ENCODE data around the gene FOXL2.
A peak's percentile ranks its signal among the peaks of the same experiment; 100 is the strongest.

The FOXL2 gene

GRCh38 chr3:138935863-138936740 lies 10.8 kb downstream of the FOXL2 start:
- no peaks in the 10 kb centered on the region for H3K4me1 ChIP-seq (ENCODE audit: insufficient read depth, low read length, poor library complexity, severe bottlenecking)
- no peaks in the 10 kb centered on the region for H4K20me1 ChIP-seq (ENCODE audit: insufficient read depth, low read length, poor library complexity, severe bottlenecking)
- no peaks in the 10 kb centered on the region for H3F3A ChIP-seq (ENCODE audit: low read depth)
- H3K9ac ChIP-seq (ENCODE audit: low read depth, low read length, poor library complexity, severe bottlenecking), result peak overlapping the region; percentile 45
- peak overlapping the region; percentile 88 for H2AFZ ChIP-seq (ENCODE audit: low read length)
- peak; percentile 68 for TF ChIP-seq CTCF (conservative IDR thresholded peaks at IDR 0.05; ENCODE audit: low read length)
- TF ChIP-seq EZH2phosphoT487 (IDR thresholded peaks at IDR 0.05; ENCODE audit: borderline replicate concordance), result no peak
- no peaks in the 10 kb centered on the region for H3K9me3 ChIP-seq (ENCODE audit: insufficient read depth, low read depth, low read length)
- H3K4me2 ChIP-seq (ENCODE audit: low read depth, low read length, poor library complexity, severe bottlenecking), result peak overlapping the region; percentile 69
- no peaks in the 10 kb centered on the region for H3K79me2 ChIP-seq (ENCODE audit: insufficient read depth, low read length)
- no peaks in the 10 kb centered on the region for H3K36me3 ChIP-seq (ENCODE audit: insufficient read depth, low read length)
- no peaks in the 10 kb centered on the region for H3K9me2 ChIP-seq (replicated peaks; ENCODE audit: low read depth, low read length)
- H3K27me3 ChIP-seq (ENCODE audit: insufficient read depth, low read length, poor library complexity, severe bottlenecking), result no peaks in the 10 kb centered on the region
- peak overlapping the region; percentile 70 for H3K4me3 ChIP-seq (ENCODE audit: low read length, poor library complexity, severe bottlenecking)

- no peaks in the 10 kb centered on the region for H3K4me1 ChIP-seq (ENCODE audit: insufficient read depth, low read length, poor library complexity, severe bottlenecking)
- no peaks in the 10 kb centered on the region for H4K20me1 ChIP-seq (ENCODE audit: insufficient read depth, low read length, poor library complexity, severe bottlenecking)
- H3K4me2 ChIP-seq (ENCODE audit: low read depth, low read length, poor library complexity, severe bottlenecking), result peak overlapping the region; percentile 69
- no peaks in the 10 kb centered on the region for H3K36me3 ChIP-seq (ENCODE audit: insufficient read depth, low read length)
- peak overlapping the region; percentile 88 for H2AFZ ChIP-seq (ENCODE audit: low read length)
- H3K9ac ChIP-seq (ENCODE audit: low read depth, low read length, poor library complexity, severe bottlenecking), result peak overlapping the region; percentile 45
- H3F3A ChIP-seq (ENCODE audit: low read depth), result no peaks in the 10 kb centered on the region
- TF ChIP-seq CTCF (conservative IDR thresholded peaks at IDR 0.05; ENCODE audit: low read length), result no peak
- TF ChIP-seq EZH2phosphoT487 (IDR thresholded peaks at IDR 0.05; ENCODE audit: borderline replicate concordance), result no peak
- H3K9me2 ChIP-seq (replicated peaks; ENCODE audit: low read depth, low read length), result no peaks in the 10 kb centered on the region
- H3K27me3 ChIP-seq (ENCODE audit: insufficient read depth, low read length, poor library complexity, severe bottlenecking), result no peaks in the 10 kb centered on the region
- no peaks in the 10 kb centered on the region for H3K9me3 ChIP-seq (ENCODE audit: insufficient read depth, low read depth, low read length)
- peak overlapping the region; percentile 70 for H3K4me3 ChIP-seq (ENCODE audit: low read length, poor library complexity, severe bottlenecking)
- no peaks in the 10 kb centered on the region for H3K79me2 ChIP-seq (ENCODE audit: insufficient read depth, low read length)
Measured at GRCh38 chr3:138935505-138935862, 11.5 kb downstream of the FOXL2 start.

DNA sequence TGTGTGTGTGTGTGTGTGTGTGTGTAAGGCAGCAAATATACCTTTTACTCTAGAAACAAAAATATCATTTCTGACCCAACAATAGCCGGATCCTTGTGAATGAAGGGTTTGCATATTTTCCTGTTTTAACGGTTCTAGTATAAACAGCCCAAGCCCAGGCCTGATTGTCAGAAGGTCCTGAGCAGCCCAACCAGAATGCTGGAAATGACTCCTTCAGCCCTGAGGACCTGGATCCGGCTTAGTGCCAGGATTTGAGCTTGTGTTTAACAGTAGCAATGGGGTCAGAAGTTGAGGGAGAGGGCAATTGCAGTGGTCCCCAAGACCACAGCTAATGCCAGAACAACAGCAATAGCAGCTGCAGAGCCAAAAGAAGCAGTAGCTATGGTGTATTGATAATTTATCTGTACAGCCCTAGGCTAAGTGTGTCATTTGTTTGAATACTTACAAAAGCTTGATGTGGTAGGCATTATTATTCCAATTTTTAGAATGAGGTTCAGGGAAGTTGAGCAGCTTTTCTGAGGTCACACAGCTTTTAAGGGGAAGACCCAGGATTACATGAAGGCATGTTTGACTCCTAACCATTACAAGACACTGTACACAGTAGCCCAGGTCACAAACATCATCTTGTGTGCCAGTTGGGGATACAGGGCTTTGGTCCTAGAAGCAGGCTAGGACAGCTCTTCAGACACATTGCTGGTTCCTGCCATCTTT lies 12.8 kb downstream of the FOXL2 start:
- H3K27me3 ChIP-seq (ENCODE audit: insufficient read depth, low read length, poor library complexity, severe bottlenecking), result no peaks in the 10 kb centered on the region
- H3K79me2 ChIP-seq (ENCODE audit: insufficient read depth, low read length), result no peaks in the 10 kb centered on the region
- no peaks in the 10 kb centered on the region for H4K20me1 ChIP-seq (ENCODE audit: insufficient read depth, low read length, poor library complexity, severe bottlenecking)
- no peak overlapping the region for H3K9ac ChIP-seq (ENCODE audit: low read depth, low read length, poor library complexity, severe bottlenecking)
- no peak overlapping the region for H3K4me2 ChIP-seq (ENCODE audit: low read depth, low read length, poor library complexity, severe bottlenecking)
- H3K9me2 ChIP-seq (replicated peaks; ENCODE audit: low read depth, low read length), result no peaks in the 10 kb centered on the region
- no peak overlapping the region for H3K4me3 ChIP-seq (ENCODE audit: low read length, poor library complexity, severe bottlenecking)
- no peaks in the 10 kb centered on the region for H3K4me1 ChIP-seq (ENCODE audit: insufficient read depth, low read length, poor library complexity, severe bottlenecking)
- no peaks in the 10 kb centered on the region for H3K9me3 ChIP-seq (ENCODE audit: insufficient read depth, low read depth, low read length)
- H3F3A ChIP-seq (ENCODE audit: low read depth), result no peaks in the 10 kb centered on the region
- no peaks in the 10 kb centered on the region for H3K36me3 ChIP-seq (ENCODE audit: insufficient read depth, low read length)
- TF ChIP-seq CTCF (conservative IDR thresholded peaks at IDR 0.05; ENCODE audit: low read length), result no peak
- H2AFZ ChIP-seq (ENCODE audit: low read length), result no peak overlapping the region
